ENCODE data around the gene PPP6R2. TPM values are rescaled to one million over a fixed set of nuclear protein-coding genes. Genes with fewer than 3 reads are reported as not detected.

The PPP6R2 gene
- polyA plus RNA-seq, 1 experiment = 46.4 TPM

GRCh38 chr22:50481045-50481439 lies 137.9 kb downstream of the PPP6R2 start:
- H3K36me3 ChIP-seq (ENCODE audit: control insufficient read depth, insufficient read depth, low read length) = peaks cover 8% of the 10 kb centered on the region; the same call in 1 of the 2 replicates
- ChIA-PET CTCF (interaction anchor here (1.3 kb wide), 1 partner anchor 16 kb away, joined by 3 read pairs; no protein-coding TSS in a partner anchor), POLR2A (interaction anchor here (0.6 kb wide), 1 partner anchor 177 kb away, joined by 3 read pairs; no protein-coding TSS in a partner anchor)
- DNase-seq (ENCODE audit: low read depth) = no peak
- TF ChIP-seq CTCF (IDR thresholded peaks at IDR 0.05; ENCODE audit: insufficient read depth, low read depth, low read length) = no peak
- H3K4me3 ChIP-seq (ENCODE audit: low read depth, low read length) = peak overlapping the region; percentile 77
- H3K27me3 ChIP-seq (ENCODE audit: control insufficient read depth, insufficient read depth, low read length) = peaks cover 8% of the 10 kb centered on the region; the same call in 1 of the 2 replicates

- no peak for DNase-seq (ENCODE audit: low read depth)
- Histone ChIP-seq H3K4me3 (ENCODE audit: low read depth, low read length) (peak within 1 kb of the TSS; percentile 77), H3K27me3 (ENCODE audit: control insufficient read depth, insufficient read depth, low read length) (peaks cover 8% of the 10 kb centered on the region; the same call in 1 of the 2 replicates), H3K36me3 (ENCODE audit: control insufficient read depth, insufficient read depth, low read length) (peaks cover 8% of the 10 kb centered on the region; the same call in 1 of the 2 replicates)
- CTCF ChIA-PET = interaction anchor here (1.3 kb wide), 1 partner anchor 15 kb away, joined by 3 read pairs; no protein-coding TSS in a partner anchor
- POLR2A ChIA-PET = interaction anchor here (0.6 kb wide), 1 partner anchor 78 kb away, joined by 6 read pairs; no protein-coding TSS in a partner anchor
- no peak for TF ChIP-seq CTCF (IDR thresholded peaks at IDR 0.05; ENCODE audit: insufficient read depth, low read depth, low read length)
These were observed 138.4 kb downstream of the PPP6R2 start, which contains the start of gene ADM2 for GRCh38 chr22:50481440-50482106. TSS of gene ADM2 (plus strand) at chr22:50481543. CDS start at chr22:50481848, 305 bp downstream.

GRCh38 chr22:50482107-50483074 lies 139.3 kb downstream of the PPP6R2 start:
- H3K4me3 ChIP-seq (ENCODE audit: low read depth, low read length) = peak overlapping the region; percentile 77
- no peak for TF ChIP-seq CTCF (IDR thresholded peaks at IDR 0.05; ENCODE audit: insufficient read depth, low read depth, low read length)
- POLR2A ChIA-PET = interaction anchor here (0.6 kb wide), 1 partner anchor 77 kb away, joined by 6 read pairs; no protein-coding TSS in a partner anchor

GRCh38 chr22:50483106-50483505 lies 140.0 kb downstream of the PPP6R2 start:
- CTCF ChIA-PET = interaction anchor here (2.8 kb wide), 1 partner anchor 14 kb away, joined by 14 read pairs; no protein-coding TSS in a partner anchor
- no peak for DNase-seq (ENCODE audit: low read depth)
- POLR2A ChIA-PET = no interaction called here
- Histone ChIP-seq H3K36me3 (ENCODE audit: control insufficient read depth, insufficient read depth, low read length) (peaks cover 8% of the 10 kb centered on the region; the same call in 1 of the 2 replicates), H3K27me3 (ENCODE audit: control insufficient read depth, insufficient read depth, low read length) (peaks cover 8% of the 10 kb centered on the region; the same call in 1 of the 2 replicates), H3K4me3 (ENCODE audit: low read depth, low read length) (peak overlapping the region; percentile 77; the same call in 1 of the 2 replicates)
- TF ChIP-seq CTCF (IDR thresholded peaks at IDR 0.05; ENCODE audit: insufficient read depth, low read depth, low read length) = no peak

More at GRCh38 chr22:50482107-50483074, 139.3 kb downstream of the PPP6R2 start:
- Histone ChIP-seq H3K27me3 (ENCODE audit: control insufficient read depth, insufficient read depth, low read length) (peaks cover 8% of the 10 kb centered on the region; the same call in 1 of the 2 replicates), H3K36me3 (ENCODE audit: control insufficient read depth, insufficient read depth, low read length) (peaks cover 8% of the 10 kb centered on the region; the same call in 1 of the 2 replicates)
- no peak for DNase-seq (ENCODE audit: low read depth)
- CTCF ChIA-PET = interaction anchor here (1.3 to 2.8 kb wide), 2 partner anchors 15 kb away, joined by 3 to 14 read pairs; no protein-coding TSS in a partner anchor

Measured in BJ (cell line).